ENCODE data around the gene TRIM14.

DNA sequence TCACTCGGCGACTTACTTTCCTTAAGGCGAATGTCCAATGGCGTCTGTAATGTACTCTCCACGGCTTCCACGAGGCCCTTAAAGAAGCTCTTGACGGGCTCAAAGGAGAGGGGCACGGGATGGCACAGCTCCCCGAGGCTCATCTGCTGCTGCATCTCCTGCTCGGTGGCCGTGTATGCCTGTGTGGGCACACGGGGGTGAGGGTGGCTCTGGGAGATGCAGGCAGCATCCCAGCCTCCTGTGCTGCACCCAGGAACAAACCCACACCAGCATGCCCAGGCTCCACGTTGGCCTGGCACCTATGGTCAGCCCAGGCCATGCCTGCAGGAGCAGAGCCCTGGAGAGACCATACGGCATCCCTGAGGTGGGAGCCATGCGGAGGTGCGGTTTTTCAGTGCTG lies 24.2 kb downstream of the TRIM14 start:
- TF ChIP-seq POLR2A (IDR thresholded peaks at IDR 0.05) (no peak), CTCF (IDR thresholded peaks at IDR 0.05) (no peak)
